ENCODE results near the gene FGG. TPM values are rescaled to one million over a fixed set of nuclear protein-coding genes. Genes with fewer than 3 reads are reported as not detected.

The FGG gene
- total and polyA plus RNA-seq, 2 donors (not counting 3 experiments of a cell fraction or from before 2014, with no cell fraction given): not detected

DNA sequence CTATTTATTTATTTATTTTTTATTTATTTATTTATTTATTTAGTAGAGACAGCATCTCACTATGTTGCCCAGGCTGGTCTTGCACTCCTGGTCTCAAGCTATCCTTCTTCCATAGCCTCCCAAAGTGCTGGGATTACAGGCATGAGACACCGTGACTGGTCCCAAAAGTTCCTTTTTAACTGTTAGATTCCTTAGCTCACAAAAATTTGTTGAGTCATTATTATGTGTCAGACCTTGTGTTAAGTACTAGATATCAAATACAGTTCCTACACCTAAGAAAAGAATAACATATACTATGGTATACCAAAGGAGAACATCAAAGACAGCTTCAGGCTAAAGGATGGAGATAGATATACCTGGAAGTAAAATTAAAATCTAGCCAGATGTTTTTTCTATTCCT lies 33.5 kb downstream of the FGG start:
- Histone ChIP-seq H3K36me3 (ENCODE audit: control insufficient read depth in 2 of 2, extremely low read depth in 1 of 2, insufficient read depth in 2 of 2, low read length in 2 of 2) (no peaks in the 10 kb centered on the region), H3K9me1 (replicated peaks; ENCODE audit: control insufficient read depth, extremely low read depth, insufficient read depth, low read length) (no peaks in the 10 kb centered on the region), H3K4me3 (replicated peaks in 1 of 3; ENCODE audit: insufficient read depth in 1 of 3, low read depth in 1 of 3, low read length in 3 of 3) (no peak overlapping the region), H3K4me1 (ENCODE audit: control insufficient read depth, extremely low read depth, insufficient read depth, low read length) (no peaks in the 10 kb centered on the region), H3K9me3 (replicated peaks; ENCODE audit: control insufficient read depth, insufficient read depth, low read length) (no peaks in the 10 kb centered on the region), H3K9ac (replicated peaks; ENCODE audit: extremely low read depth, insufficient read depth, low read length) (no peak overlapping the region), H3K79me2 (ENCODE audit: control insufficient read depth, insufficient read depth, low read length) (no peaks in the 10 kb centered on the region), H3K27me3 (ENCODE audit: control insufficient read depth in 2 of 2, insufficient read depth in 2 of 2, low read length in 2 of 2) (peaks cover 0 to 2% of the 10 kb centered on the region in 2 experiments), H3K27ac (ENCODE audit: insufficient read depth, low read depth, low read length) (no peak overlapping the region), H3K4me2 (ENCODE audit: insufficient read depth, low read length) (no peak overlapping the region), H2AFZ (ENCODE audit: low read depth, low read length) (no peak overlapping the region), H4K20me1 (replicated peaks; ENCODE audit: control insufficient read depth, extremely low read depth, insufficient read depth, low read length) (no peaks in the 10 kb centered on the region)
- no peak for FAIRE-seq
- intact Hi-C loops (cut with micrococcal nuclease) (no loop called here), dilution Hi-C loops (cut with MboI; ENCODE audit: extremely low pct_ligation_motif_present, low sequenced_read_pairs) (no loop called here)
- no TSS peak for BruUV-seq (replicated peaks)
- CTCF ChIA-PET: no interaction called here
- TF ChIP-seq JUN (IDR thresholded peaks at IDR 0.05; ENCODE audit: borderline replicate concordance, insufficient read depth, insufficient read length, low read depth): no peak
- no peak for TF ChIP-seq FOS (IDR thresholded peaks at IDR 0.05; ENCODE audit: borderline replicate concordance, insufficient read depth, low read length)
- TF ChIP-seq, protein P1, sequence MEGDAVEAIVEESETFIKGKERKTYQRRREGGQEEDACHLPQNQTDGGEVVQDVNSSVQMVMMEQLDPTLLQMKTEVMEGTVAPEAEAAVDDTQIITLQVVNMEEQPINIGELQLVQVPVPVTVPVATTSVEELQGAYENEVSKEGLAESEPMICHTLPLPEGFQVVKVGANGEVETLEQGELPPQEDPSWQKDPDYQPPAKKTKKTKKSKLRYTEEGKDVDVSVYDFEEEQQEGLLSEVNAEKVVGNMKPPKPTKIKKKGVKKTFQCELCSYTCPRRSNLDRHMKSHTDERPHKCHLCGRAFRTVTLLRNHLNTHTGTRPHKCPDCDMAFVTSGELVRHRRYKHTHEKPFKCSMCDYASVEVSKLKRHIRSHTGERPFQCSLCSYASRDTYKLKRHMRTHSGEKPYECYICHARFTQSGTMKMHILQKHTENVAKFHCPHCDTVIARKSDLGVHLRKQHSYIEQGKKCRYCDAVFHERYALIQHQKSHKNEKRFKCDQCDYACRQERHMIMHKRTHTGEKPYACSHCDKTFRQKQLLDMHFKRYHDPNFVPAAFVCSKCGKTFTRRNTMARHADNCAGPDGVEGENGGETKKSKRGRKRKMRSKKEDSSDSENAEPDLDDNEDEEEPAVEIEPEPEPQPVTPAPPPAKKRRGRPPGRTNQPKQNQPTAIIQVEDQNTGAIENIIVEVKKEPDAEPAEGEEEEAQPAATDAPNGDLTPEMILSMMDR (IDR thresholded peaks at IDR 0.05; ENCODE audit: extremely low read depth in 1 of 2, insufficient read depth in 1 of 2, low read depth in 1 of 2, low read length in 2 of 2): no peak
- no peak for TF ChIP-seq EZH2 (IDR thresholded peaks at IDR 0.05; ENCODE audit: borderline replicate concordance, low read depth, low read length, severe bottlenecking)
- TF ChIP-seq GATA2 (IDR thresholded peaks at IDR 0.05; ENCODE audit: insufficient read depth, insufficient read length, low read depth, low read length): no peak
- TF ChIP-seq MYC (IDR thresholded peaks at IDR 0.05; ENCODE audit: low read depth, low read length): no peak
- no peak for TF ChIP-seq POLR2AphosphoS5 (IDR thresholded peaks at IDR 0.05; ENCODE audit: insufficient read depth, low read depth, low read length)
- TF ChIP-seq MAX (IDR thresholded peaks at IDR 0.05; ENCODE audit: insufficient read depth, insufficient read length): no peak
- TF ChIP-seq POLR2A (IDR thresholded peaks at IDR 0.05; ENCODE audit: low read depth, low read length): no peak
- no peak for DNase-seq (ENCODE audit: low read depth, low spot score)
- POLR2A ChIA-PET: no interaction called here
